Measurements from ENCODE around the gene GNAI1.

The GNAI1 gene

DNA sequence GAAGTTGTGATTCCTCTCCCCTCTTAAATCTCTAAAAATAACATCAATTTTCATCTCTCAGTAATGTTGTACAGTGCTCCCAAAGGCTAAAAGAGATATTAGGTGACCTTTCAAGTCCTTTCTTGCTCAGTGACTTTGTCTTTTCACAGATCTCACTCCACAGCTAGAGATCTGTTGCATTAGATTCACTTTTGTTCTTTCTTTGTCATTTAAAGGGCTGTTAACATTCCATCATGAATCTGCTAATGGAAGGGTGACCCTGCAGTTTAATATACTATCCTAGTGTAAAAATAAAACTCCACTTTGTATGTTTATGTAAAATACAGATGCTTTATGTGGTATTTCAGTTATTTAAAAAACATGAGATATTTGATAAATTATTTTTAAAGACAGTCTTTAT is 30.5 kb downstream of the GNAI1 start:
- DNase-seq, result no peak

DNA sequence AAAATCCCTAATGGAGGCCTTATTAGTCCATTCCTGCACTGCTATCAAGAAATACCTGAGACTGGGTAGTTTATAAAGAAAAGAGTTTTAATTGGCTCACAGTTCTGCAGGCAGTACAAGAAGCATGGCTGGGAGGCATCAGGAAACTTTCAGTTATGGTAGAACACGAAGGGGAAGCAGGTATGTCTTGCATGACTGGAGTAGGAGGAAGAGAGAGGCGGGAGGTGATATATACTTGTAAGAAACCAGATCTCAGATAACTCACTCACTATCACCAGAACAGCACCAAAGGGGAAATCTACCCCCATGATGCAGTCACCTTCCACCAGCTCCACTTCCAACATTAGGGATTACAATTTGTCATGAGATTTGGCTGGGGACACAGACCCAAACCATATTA is 35.8 kb downstream of the GNAI1 start:
- no peak for DNase-seq

DNA sequence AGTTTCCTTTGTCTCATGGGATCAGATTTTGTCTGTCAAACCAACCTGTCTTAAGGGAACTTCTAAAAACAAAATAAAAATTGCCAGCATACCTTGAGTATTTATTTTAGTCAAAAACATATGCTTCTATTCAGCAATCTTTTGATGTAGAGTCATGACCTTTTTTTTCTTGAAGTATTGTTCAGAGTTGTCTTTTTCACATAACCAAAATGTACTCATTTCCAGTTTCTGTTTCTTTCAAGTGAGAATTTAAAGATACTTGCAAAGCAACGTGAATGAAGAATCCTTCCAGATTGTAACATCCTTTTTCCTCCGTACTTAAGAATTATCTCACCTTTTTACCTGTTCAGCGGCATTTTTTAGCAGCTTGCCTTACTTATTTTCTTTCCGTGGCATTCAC is 37.8 kb downstream of the GNAI1 start:
- DNase-seq, result no peak

DNA sequence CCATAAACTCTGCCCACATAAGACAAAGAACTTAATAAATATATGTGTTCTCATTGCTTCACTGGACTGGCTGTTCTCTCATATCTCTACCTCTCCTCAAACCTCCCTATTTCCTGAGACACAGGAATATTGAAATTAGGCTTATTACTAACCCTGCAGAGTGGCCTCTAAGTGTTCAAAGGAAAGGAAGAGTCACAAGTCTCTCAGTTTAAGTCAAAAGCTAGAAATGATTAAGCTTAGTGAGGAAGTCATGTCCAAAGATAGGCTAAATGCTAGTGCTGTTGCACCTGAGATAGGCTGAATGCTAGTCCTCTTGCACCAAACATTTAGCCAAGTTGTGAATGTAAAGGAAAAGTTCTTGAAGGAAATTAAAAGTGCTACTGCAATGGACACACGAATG is 41.1 kb downstream of the GNAI1 start:
- DNase-seq, result no peak

DNA sequence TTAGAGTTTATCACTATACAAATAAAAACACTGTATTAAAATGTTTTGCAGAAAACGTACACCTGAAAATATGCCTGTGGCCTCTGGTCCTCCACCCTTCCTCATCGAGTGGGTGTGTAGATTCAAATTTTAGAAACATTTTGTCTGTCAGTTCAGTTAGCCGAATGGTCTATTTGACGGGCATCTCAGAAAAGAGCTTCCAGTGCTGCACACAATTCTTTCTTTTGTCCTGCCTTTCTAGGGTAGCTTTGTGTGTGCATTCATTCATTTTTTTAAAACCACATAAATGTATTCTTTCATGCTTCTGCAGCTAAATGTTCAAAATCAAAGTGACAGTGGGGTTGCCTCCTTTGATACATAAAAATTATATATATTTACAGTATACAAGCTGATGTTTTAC is 46.8 kb downstream of the GNAI1 start:
- no peak for DNase-seq

- no peak for DNase-seq
Observed at GRCh38 chr7:80182630-80183276, 48.1 kb downstream of the GNAI1 start.

DNA sequence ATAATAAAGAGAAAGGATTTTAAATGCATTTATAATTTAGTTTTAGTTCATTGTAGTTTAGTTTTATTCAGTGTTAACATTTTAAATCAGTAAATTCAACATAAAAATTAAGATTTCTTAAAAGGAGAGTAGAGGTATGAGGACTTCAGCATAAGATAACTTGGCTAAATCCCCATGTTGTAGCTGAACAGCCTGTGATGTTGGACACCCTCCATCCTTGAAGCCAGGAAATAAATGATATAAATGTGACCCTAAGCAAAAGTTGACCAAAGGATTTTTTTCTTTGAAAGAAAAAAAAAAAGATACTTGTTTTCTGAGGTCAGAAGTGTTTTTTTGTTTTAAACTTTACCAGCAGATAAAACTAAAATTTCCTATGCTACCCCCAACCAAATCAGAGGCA is 48.7 kb downstream of the GNAI1 start:
- no peak for DNase-seq

- DNase-seq, result no peak
Observed at GRCh38 chr7:80183900-80184685, 49.5 kb downstream of the GNAI1 start.

GRCh38 chr7:80184693-80185092 is 50.1 kb downstream of the GNAI1 start:
- no peak for DNase-seq

- DNase-seq, result no peak
Observed at GRCh38 chr7:80185571-80185970, 50.9 kb downstream of the GNAI1 start.

GRCh38 chr7:80186721-80187120 is 52.1 kb downstream of the GNAI1 start:
- DNase-seq, result no peak

- no peak for DNase-seq
Observed at GRCh38 chr7:80187279-80187678, 52.6 kb downstream of the GNAI1 start.

- DNase-seq, result no peak
Observed at GRCh38 chr7:80187727-80188126, 53.1 kb downstream of the GNAI1 start.

- DNase-seq, result no peak
Observed at GRCh38 chr7:80189638-80190037, 55.0 kb downstream of the GNAI1 start.

DNA sequence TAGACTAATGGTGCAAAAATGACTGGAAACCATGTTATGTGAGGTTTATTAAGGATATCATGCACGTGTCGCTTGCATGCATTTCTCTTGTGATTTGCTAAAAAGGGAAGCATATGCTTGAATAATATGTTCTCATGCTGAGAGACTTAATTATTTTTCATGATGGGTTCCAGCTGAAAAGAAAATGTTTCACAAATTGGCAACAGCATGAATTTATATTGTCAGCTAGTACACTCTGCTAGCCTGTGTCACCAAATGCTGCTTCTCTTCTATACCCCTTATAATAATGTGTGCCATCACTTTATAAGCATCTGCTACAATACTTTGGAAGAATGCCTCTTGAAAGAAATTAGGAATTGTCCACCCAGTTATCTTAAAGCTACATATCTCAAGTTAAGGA is 63.0 kb downstream of the GNAI1 start:
- no peak for DNase-seq

DNA sequence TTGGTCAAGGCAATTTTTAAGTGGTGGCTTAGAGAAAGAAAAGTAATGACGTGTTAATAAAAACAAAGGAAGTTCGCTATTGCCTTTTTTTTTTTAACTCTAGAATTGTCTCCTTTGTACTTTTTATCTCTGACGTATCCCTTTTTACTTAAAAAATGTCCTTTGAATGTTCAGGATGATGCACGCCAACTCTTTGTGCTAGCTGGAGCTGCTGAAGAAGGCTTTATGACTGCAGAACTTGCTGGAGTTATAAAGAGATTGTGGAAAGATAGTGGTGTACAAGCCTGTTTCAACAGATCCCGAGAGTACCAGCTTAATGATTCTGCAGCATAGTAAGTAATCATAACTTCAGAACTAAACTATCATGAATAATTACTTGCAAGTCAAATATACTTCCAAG is 64.4 kb downstream of the GNAI1 start:
- DNase-seq, result no peak

- no peak for DNase-seq
Observed at GRCh38 chr7:80204454-80204853, 69.8 kb downstream of the GNAI1 start.

DNA sequence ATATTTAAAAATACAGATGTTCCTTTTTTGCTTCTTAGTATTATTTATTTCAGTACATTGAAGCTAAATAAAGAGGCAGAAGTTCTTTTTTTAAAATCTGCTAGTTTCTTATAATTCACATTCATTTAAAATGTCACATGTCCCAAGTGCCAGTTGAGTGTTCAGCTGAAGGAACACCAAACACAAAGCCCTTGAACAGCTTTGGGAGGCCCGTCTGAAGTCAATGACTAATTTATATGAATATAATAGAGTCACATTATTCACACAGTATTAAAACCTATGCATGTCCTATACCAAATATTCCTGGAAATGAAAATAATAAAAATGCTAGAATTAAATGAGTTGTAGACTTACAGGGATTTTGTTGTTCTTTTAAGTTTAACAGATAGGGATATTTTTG is 70.3 kb downstream of the GNAI1 start:
- no peak for DNase-seq

GRCh38 chr7:80206763-80207162 is 72.1 kb downstream of the GNAI1 start:
- DNase-seq, result no peak

- no peak for DNase-seq
Observed at GRCh38 chr7:80207501-80207900, 72.9 kb downstream of the GNAI1 start.

DNA sequence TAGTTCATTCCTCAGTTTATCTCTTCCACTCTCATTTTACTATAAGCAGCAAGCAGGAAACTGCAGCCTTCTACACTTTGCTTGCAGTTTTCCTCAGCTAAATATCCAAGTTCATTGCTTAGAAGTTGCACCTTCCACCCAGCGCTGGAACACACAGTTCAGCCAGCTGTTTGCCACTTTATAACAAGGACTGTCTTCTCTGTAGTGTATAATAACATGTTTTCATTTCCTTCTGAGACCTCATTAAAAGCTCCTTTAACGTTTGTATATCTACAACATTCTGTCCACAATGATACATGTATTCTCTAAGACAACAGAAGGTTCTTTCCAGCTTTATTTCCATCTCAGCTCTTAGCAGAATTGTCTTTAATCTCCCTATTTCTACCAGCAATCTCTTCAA is 74.1 kb downstream of the GNAI1 start:
- DNase-seq, result no peak

DNA sequence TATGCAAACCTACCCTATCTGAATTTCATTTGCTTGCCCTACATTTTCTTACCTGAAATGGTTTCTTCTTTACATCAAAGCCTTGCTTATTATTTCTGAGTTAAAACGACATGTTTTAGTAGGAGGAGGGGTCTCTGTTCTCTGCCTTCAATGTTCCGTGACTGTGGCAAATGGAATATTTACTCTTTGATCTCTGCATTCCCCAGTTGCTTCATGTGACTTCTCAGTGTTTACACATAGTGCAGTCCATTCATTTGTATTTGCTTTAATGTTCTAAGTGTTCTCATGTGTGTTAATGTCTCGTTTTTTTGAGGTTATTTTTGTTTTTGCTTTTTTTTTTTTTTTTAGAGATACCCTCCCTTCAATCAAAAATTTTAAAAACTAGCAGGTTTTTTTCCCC is 75.8 kb downstream of the GNAI1 start:
- DNase-seq, result no peak

DNA sequence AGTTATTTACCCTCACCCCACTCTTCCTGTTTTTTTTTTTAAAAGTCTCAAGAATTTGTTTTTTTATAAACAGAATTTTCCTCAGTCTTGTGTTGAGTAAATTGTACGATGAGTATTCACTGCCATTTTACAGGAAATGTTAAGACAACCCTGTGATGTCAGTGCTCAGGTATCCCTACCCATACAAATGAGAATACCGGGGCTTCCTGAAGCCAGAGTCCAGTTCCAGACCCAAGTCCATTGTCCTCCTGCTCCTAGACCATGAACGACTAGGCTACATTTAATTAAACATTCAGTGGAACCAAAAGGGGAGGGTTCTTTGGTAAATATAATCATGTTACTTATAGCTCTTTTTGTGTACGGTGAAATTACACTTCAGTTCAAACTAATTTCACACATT is 79.2 kb downstream of the GNAI1 start:
- no peak for DNase-seq

DNA sequence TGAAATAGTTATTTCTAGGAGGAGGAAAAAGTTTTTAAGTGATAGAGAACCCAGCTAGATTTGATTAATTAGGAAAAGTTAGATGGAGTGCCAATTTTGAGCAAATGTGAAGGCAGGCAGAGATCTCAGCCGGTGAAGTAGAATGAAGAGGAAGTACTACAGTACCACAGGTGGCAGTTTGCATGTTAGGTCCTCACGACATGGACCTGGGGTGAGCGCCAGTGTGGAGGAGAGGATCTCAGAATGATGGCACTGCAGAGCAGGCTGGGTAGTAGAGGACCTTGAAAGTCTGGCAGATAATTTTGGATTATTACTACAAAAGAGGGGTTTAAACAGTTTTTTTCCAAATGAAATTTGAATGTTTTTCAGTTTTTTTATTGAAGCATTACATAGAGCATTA is 81.1 kb downstream of the GNAI1 start:
- no peak for DNase-seq

Data from activated CD4-positive, alpha-beta T cell treated with anti-CD3 and anti-CD28 coated beads for 4 hours (primary cell).